Astrocyte (in vitro differentiated cells and primary cell): ENCODE measurements around the gene SDF2L1. TPM values are rescaled to one million over a fixed set of nuclear protein-coding genes. Genes with fewer than 3 reads are reported as not detected.

Experiments
- DNase-seq: peaks from one replicate; pipeline ENCODE4 v3.0.0-alpha.2; 2010; ENCODE audit warnings: low read depth
- FAIRE-seq: peaks from 2 replicates; lab custom pipeline; 2011; peaks lifted over from hg19 to GRCh38; lab: Jason Lieb, UNC
- H2AFZ ChIP-seq: 2 replicates; pipeline ENCODE4 v1.6.0; 2012; ENCODE audit warnings: low read depth, low read length, inconsistent platforms
- H3K27ac ChIP-seq: 2 replicates; pipeline ENCODE4 v1.5.1; 2011; ENCODE audit warnings: low read depth, low read length, inconsistent platforms
- H3K27me3 ChIP-seq: 2 replicates; pipeline ENCODE4 v1.6.0; 2011; ENCODE audit warnings: low read length, inconsistent platforms; ENCODE audit not compliant: insufficient read depth
- H3K36me3 ChIP-seq: 2 replicates; pipeline ENCODE4 v1.5.1; 2011; ENCODE audit warnings: low read length, inconsistent platforms; ENCODE audit not compliant: insufficient read depth
- H3K4me1 ChIP-seq: 2 replicates; pipeline ENCODE4 v1.5.1; 2011; ENCODE audit warnings: low read length, inconsistent platforms; ENCODE audit not compliant: insufficient read depth
- H3K4me2 ChIP-seq: 2 replicates; pipeline ENCODE4 v1.6.0; 2012; ENCODE audit warnings: low read length, inconsistent platforms
- H3K4me3 ChIP-seq: 2 replicates; pipeline ENCODE4 v1.5.1; 2011; ENCODE audit warnings: low read depth, mild to moderate bottlenecking, low read length, inconsistent platforms; ENCODE audit not compliant: insufficient read depth
- H3K79me2 ChIP-seq: 2 replicates; pipeline ENCODE4 v1.6.0; 2012; ENCODE audit warnings: mild to moderate bottlenecking, low read length, inconsistent platforms; ENCODE audit not compliant: insufficient read depth
- H3K9ac ChIP-seq: 2 replicates; pipeline ENCODE4 v1.6.0; 2012; ENCODE audit warnings: mild to moderate bottlenecking, low read length, inconsistent platforms
- H3K9me3 ChIP-seq: 2 replicates; pipeline ENCODE4 v1.5.1; 2012; ENCODE audit warnings: low read depth, mild to moderate bottlenecking, low read length, inconsistent platforms; ENCODE audit not compliant: insufficient read depth
- H4K20me1 ChIP-seq: 2 replicates; pipeline ENCODE4 v1.6.0; 2012; ENCODE audit warnings: low read length, inconsistent platforms; ENCODE audit not compliant: insufficient read depth
- H3K27ac Mint-ChIP-seq: one replicate; pipeline ENCODE4 v1.8.0; 2021; ENCODE audit warnings: mild to moderate bottlenecking, mixed read lengths; ENCODE audit not compliant: unreplicated experiment
- H3K27me3 Mint-ChIP-seq: one replicate; pipeline ENCODE4 v1.8.0; 2021; ENCODE audit warnings: low read depth, mixed read lengths; ENCODE audit not compliant: unreplicated experiment
- H3K36me3 Mint-ChIP-seq: one replicate; pipeline ENCODE4 v1.8.0; 2021; ENCODE audit warnings: low read depth, mixed read lengths; ENCODE audit not compliant: unreplicated experiment
- H3K4me1 Mint-ChIP-seq: one replicate; pipeline ENCODE4 v1.8.0; 2021; ENCODE audit warnings: low read depth, mixed read lengths; ENCODE audit not compliant: unreplicated experiment
- H3K4me3 Mint-ChIP-seq: one replicate; pipeline ENCODE4 v1.8.0; 2021; ENCODE audit warnings: mild to moderate bottlenecking, moderate library complexity, mixed read lengths; ENCODE audit not compliant: unreplicated experiment
- H3K9me3 Mint-ChIP-seq: one replicate; pipeline ENCODE4 v1.8.0; 2021; ENCODE audit warnings: mild to moderate bottlenecking, mixed read lengths; ENCODE audit not compliant: unreplicated experiment
- EZH2 ChIP-seq: IDR thresholded peaks from 2 replicates; pipeline ENCODE4 v1.6.1; 2012; ENCODE audit warnings: mild to moderate bottlenecking, low read length, inconsistent platforms; ENCODE audit not compliant: insufficient read depth
- total RNA-seq: library from RNA; stranded (reverse); gene quantifications from 2 replicates; pipeline ENCODE4 v1.2.1, GENCODE V29; 2021
- TF ChIP-seq, protein P1 (sequence below): IDR thresholded peaks from 2 replicates; pipeline ENCODE4 v1.5.1; 2011; ENCODE audit warnings: low read depth, mild to moderate bottlenecking, inconsistent platforms, low read length, moderate library complexity; ENCODE audit not compliant: insufficient read depth

Gene SDF2L1
- total RNA-seq, 1 donor from 2014 or later: 49.5 TPM

DNA sequence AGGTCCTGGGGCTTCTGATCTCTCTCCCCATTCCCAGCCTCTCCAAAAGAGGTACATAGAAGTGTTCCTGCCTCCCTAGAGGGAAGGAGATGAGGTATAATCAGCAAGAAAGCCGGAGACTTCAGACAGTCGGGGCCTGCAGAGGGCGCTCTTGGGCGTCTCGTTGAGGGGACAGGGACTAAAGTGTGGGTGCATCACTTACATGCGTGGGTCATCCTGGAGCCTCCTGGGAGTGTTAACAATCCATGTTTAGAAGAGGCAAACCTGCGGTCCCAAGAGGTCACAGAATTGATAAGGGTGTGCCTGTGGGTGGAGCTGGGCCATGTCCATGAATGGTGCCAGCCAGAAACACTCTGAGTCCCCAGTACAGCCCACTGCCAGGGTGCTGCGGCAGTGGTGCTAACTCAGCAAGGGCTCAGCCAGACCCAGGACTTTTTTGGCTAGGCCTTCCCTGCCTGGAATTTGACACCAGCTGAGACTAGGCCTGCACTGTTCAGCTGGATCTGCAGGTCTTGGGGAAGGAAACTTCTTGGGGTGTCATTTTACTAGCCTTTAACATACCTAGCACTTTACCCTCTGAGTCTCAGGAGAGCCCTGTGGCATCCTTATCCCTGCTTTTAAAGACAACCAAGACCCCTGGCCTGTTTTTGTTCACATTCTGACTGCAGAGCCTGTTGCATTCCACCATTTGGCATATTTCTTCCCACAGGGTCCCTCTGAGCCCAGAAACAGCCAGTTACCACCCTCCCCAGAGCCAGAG lies 17.8 kb upstream of the SDF2L1 start:
- no peak overlapping the region for H3K27ac ChIP-seq
- Mint-ChIP-seq H3K4me1 (peaks cover 35% of the 10 kb centered on the region), H3K27me3 (no peaks in the 10 kb centered on the region), H3K27ac (peak overlapping the region; percentile 77), H3K9me3 (no peaks in the 10 kb centered on the region), H3K4me3 (peak overlapping the region; percentile 31), H3K36me3 (peaks cover 19% of the 10 kb centered on the region)
- H3K36me3 ChIP-seq: peaks cover 4% of the 10 kb centered on the region
- H3K79me2 ChIP-seq: peaks cover 90% of the 10 kb centered on the region
- peaks cover 13% of the 10 kb centered on the region for H3K4me1 ChIP-seq
- no peaks in the 10 kb centered on the region for H3K27me3 ChIP-seq
- H3K9me3 ChIP-seq: no peaks in the 10 kb centered on the region
- no peak overlapping the region for H2AFZ ChIP-seq
- DNase-seq (no peak), FAIRE-seq (no peak)
- no peak overlapping the region for H3K4me3 ChIP-seq
- no peak overlapping the region for H3K9ac ChIP-seq
- TF ChIP-seq, protein P1, sequence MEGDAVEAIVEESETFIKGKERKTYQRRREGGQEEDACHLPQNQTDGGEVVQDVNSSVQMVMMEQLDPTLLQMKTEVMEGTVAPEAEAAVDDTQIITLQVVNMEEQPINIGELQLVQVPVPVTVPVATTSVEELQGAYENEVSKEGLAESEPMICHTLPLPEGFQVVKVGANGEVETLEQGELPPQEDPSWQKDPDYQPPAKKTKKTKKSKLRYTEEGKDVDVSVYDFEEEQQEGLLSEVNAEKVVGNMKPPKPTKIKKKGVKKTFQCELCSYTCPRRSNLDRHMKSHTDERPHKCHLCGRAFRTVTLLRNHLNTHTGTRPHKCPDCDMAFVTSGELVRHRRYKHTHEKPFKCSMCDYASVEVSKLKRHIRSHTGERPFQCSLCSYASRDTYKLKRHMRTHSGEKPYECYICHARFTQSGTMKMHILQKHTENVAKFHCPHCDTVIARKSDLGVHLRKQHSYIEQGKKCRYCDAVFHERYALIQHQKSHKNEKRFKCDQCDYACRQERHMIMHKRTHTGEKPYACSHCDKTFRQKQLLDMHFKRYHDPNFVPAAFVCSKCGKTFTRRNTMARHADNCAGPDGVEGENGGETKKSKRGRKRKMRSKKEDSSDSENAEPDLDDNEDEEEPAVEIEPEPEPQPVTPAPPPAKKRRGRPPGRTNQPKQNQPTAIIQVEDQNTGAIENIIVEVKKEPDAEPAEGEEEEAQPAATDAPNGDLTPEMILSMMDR: peak; percentile 51
- TF ChIP-seq EZH2: no peak
- H4K20me1 ChIP-seq: peaks cover 88% of the 10 kb centered on the region
- no peak overlapping the region for H3K4me2 ChIP-seq

DNA sequence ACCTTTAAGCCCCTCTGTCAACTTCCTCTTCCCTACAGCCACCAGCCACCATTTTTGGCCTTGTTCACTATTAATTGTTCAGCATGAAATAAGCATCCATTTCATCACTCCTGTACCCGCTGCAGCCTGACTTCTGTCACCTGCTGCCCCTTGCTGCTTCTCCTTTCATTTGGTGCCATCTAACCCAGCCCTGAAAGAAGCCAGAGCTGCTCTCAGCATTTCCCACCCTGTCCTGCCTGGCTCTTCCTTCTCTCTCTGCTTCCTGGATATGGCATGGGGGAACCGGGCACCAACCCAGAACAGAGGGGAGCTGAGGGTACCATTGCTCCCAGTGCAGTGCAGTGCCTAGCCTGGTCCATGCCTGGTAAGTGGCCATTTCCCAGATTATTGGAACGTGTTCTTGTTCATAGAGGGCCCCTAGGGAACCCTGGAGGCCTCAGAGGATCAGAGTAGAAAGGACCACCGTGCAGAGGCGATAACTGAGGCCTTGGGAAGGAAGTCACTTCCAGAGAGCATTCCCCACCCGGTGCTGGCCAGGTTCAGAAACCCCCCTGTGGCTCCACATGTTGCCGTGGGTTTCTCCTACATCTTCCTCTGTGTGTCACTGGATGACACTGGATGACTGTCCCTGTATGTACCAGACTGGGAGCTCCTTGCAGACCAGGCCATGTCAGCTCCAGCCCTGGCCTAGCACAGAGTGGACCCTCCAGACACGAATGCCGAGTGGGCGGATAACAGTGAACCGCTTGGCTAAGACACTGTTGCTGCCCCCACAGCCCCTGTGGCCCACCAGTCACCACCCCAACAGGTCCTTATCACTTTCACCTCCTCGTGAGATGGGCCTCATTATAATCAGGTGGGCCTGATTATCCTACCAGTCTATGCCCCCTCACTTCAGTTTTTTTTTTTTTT lies 17.0 kb upstream of the SDF2L1 start:
- Histone ChIP-seq H3K4me2 (no peak overlapping the region), H4K20me1 (peaks cover 80% of the 10 kb centered on the region), H3K27ac (no peak overlapping the region), H3K4me3 (no peak overlapping the region), H3K79me2 (peaks cover 87% of the 10 kb centered on the region), H3K9ac (no peak overlapping the region), H3K27me3 (no peaks in the 10 kb centered on the region), H3K4me1 (peaks cover 13% of the 10 kb centered on the region), H3K9me3 (no peaks in the 10 kb centered on the region), H3K36me3 (peaks cover 4% of the 10 kb centered on the region), H2AFZ (no peak overlapping the region)
- Mint-ChIP-seq H3K4me1 (peaks cover 28% of the 10 kb centered on the region), H3K27ac (peak overlapping the region; percentile 77), H3K9me3 (no peaks in the 10 kb centered on the region), H3K27me3 (no peaks in the 10 kb centered on the region), H3K36me3 (peaks cover 17% of the 10 kb centered on the region), H3K4me3 (peak overlapping the region; percentile 31)
- FAIRE-seq: no peak
- TF ChIP-seq, protein P1: no peak
- no peak for TF ChIP-seq EZH2
- no peak for DNase-seq
